ENCODE results near the gene NUMBL.

The NUMBL gene

GRCh38 chr19:40719414-40719894 lies 29.0 kb upstream of the NUMBL start:
- no peak for DNase-seq (ENCODE audit: low spot score)
- H3K27ac ChIP-seq = peak overlapping the region; percentile 100
- CTCF ChIA-PET = interaction anchor here (0.6 to 1.0 kb wide), 3 partner anchors 17 to 1322 kb away, joined by 3 to 4 read pairs (median 3); no protein-coding TSS in a partner anchor
- TF ChIP-seq, protein P1, sequence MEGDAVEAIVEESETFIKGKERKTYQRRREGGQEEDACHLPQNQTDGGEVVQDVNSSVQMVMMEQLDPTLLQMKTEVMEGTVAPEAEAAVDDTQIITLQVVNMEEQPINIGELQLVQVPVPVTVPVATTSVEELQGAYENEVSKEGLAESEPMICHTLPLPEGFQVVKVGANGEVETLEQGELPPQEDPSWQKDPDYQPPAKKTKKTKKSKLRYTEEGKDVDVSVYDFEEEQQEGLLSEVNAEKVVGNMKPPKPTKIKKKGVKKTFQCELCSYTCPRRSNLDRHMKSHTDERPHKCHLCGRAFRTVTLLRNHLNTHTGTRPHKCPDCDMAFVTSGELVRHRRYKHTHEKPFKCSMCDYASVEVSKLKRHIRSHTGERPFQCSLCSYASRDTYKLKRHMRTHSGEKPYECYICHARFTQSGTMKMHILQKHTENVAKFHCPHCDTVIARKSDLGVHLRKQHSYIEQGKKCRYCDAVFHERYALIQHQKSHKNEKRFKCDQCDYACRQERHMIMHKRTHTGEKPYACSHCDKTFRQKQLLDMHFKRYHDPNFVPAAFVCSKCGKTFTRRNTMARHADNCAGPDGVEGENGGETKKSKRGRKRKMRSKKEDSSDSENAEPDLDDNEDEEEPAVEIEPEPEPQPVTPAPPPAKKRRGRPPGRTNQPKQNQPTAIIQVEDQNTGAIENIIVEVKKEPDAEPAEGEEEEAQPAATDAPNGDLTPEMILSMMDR (conservative IDR thresholded peaks at IDR 0.05; ENCODE audit: low read depth) = no peak
- POLR2A ChIA-PET (ENCODE audit: low non-redundant PET) = interaction anchor here (1.1 kb wide), 1 partner anchor 31 kb away, joined by 4 read pairs; the partner anchor contains the start of genes ACTMAP and SNRPA

GRCh38 chr19:40718774-40719391 lies 28.4 kb upstream of the NUMBL start:
- DNase-seq (ENCODE audit: low spot score) = peak; percentile 87
- peak overlapping the region; percentile 100 for H3K27ac ChIP-seq
- TF ChIP-seq, protein P1 (conservative IDR thresholded peaks at IDR 0.05; ENCODE audit: low read depth) = no peak
- ChIA-PET CTCF (interaction anchor here (0.6 to 1.0 kb wide), 3 partner anchors 16 to 1322 kb away, joined by 3 to 4 read pairs (median 3); no protein-coding TSS in a partner anchor), POLR2A (ENCODE audit: low non-redundant PET) (interaction anchor here (1.1 kb wide), 1 partner anchor 32 kb away, joined by 4 read pairs; the partner anchor contains the start of genes ACTMAP and SNRPA)

GRCh38 chr19:40717880-40718773 lies 27.7 kb upstream of the NUMBL start:
- DNase-seq (ENCODE audit: low spot score) = peak; percentile 26
- POLR2A ChIA-PET (ENCODE audit: low non-redundant PET) = interaction anchor here (0.9 to 1.1 kb wide), 2 partner anchors 32 to 34 kb away, joined by 3 to 4 read pairs; partner anchors contain the start of genes ACTMAP and SNRPA
- TF ChIP-seq, protein P1 (conservative IDR thresholded peaks at IDR 0.05; ENCODE audit: low read depth) = no peak
- CTCF ChIA-PET = interaction anchor here (1.0 kb wide), 2 partner anchors 15 to 1321 kb away, joined by 3 to 4 read pairs; no protein-coding TSS in a partner anchor
- peak overlapping the region; percentile 100 for H3K27ac ChIP-seq

DNA sequence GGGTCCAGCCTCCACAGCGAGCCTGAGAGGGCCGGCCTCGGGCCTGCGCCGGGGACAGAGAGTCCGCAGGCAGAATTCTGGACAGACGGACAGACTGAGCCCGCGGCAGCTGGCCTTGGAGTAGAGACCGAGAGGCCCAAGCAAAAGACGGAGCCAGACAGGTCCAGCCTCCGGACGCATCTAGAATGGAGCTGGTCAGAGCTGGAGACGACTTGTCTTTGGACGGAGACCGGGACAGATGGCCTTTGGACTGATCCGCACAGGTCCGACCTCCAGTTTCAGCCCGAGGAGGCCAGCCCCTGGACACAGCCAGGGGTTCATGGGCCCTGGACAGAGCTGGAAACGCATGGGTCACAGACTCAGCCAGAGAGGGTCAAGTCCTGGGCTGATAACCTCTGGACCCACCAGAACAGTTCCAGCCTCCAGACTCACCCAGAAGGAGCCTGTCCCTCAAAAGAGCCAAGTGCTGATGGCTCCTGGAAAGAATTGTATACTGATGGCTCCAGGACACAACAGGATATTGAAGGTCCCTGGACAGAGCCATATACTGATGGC lies 27.0 kb upstream of the NUMBL start:
- no peak for DNase-seq (ENCODE audit: low spot score)
- peak overlapping the region; percentile 100 for H3K27ac ChIP-seq
- POLR2A ChIA-PET (ENCODE audit: low non-redundant PET) = interaction anchor here (0.9 kb wide), 1 partner anchor 34 kb away, joined by 3 read pairs; no protein-coding TSS in a partner anchor
- TF ChIP-seq, protein P1 (conservative IDR thresholded peaks at IDR 0.05; ENCODE audit: low read depth) = no peak
- CTCF ChIA-PET = no interaction called here

DNA sequence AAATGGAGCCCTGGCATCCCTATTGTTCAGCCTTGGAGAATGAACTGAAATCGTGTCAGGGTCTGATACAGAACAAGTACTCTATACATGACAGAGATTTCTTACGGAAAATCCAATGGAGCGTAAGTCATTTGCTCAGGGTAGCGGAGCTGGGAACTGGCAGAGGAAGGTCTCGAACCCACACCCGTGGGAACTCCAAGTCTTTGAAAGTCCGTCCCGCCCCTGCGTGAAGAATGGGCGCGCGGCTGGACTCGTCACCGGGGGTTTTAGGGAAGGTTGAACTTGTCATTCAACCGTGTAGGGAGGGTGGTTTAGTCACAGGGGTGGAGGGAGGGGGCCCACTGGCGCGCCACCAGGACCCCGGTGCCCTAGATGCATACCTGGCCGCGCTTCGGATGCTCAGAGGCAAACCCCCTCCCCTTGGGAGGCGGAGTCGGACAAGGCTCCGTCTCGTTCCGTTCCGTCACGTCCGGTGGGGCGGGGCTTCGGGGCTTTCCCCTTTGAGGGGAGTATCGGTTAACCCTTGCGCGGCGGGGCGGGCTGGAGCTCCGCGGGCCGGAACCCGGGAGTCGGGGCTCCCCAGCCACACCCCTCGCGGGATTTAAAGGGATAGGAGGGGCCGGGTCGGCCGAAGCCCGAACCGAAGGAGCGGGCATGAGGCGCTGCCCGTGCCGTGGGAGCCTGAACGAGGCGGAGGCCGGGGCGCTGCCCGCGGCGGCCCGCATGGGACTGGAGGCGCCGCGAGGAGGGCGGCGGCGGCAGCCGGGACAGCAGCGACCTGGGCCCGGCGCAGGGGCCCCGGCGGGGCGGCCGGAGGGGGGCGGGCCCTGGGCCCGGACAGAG lies 26.3 kb upstream of the NUMBL start, which contains the start of the genes COQ8B and ITPKC:
Gene COQ8B (minus strand): TSS at position 405 of the 843 bp plus-strand sequence. CDS start 2,254 bp downstream, outside the sequence.
Gene ITPKC (plus strand): TSS at position 631 of the 843 bp plus-strand sequence. CDS start 24 bp downstream, at position 655.
- DNase-seq (ENCODE audit: low spot score) = peak; percentile 92
- ChIA-PET CTCF (no interaction called here), POLR2A (ENCODE audit: low non-redundant PET) (interaction anchor here (0.6 to 0.9 kb wide), 4 partner anchors 8 to 37 kb away, joined by 3 to 10 read pairs (median 3); partner anchors contain the start of gene ACTMAP)
- peak within 1 kb of the TSS; percentile 100 for H3K27ac ChIP-seq
- TF ChIP-seq, protein P1 (conservative IDR thresholded peaks at IDR 0.05; ENCODE audit: low read depth) = no peak
